ENCODE results near the gene PSEN1. TPM values are rescaled to one million over a fixed set of nuclear protein-coding genes. Genes with fewer than 3 reads are reported as not detected.

PSEN1 gene
- 10 to 100 TPM; 63.4 to 81.8 TPM for total RNA-seq
- polyA plus RNA-seq (ENCODE audit: insufficient read length in 2 of 2), result 10 to 100 TPM; 50.0 to 53.4 TPM
- long read RNA-seq, donor 1, full-length matches to known transcripts, result 10 of 20 reads
- long read RNA-seq, donor 1, partial matches to known transcripts, result 10 of 20 reads
- long read RNA-seq, donor 1, other reads (novel, unspliced or antisense), result 0 of 20 reads
- long read RNA-seq, donor 2, partial matches to known transcripts, result 0 of 2 reads
- long read RNA-seq, donor 2, other reads (novel, unspliced or antisense), result 0 of 2 reads
- long read RNA-seq, donor 3, partial matches to known transcripts, result 0 of 2 reads
- long read RNA-seq, donor 3, other reads (novel, unspliced or antisense), result 0 of 2 reads
- long read RNA-seq, donor 4, full-length matches to known transcripts, result 10 of 22 reads
- long read RNA-seq, donor 4, partial matches to known transcripts, result 12 of 22 reads
- long read RNA-seq, donor 4, other reads (novel, unspliced or antisense), result 0 of 22 reads

DNA sequence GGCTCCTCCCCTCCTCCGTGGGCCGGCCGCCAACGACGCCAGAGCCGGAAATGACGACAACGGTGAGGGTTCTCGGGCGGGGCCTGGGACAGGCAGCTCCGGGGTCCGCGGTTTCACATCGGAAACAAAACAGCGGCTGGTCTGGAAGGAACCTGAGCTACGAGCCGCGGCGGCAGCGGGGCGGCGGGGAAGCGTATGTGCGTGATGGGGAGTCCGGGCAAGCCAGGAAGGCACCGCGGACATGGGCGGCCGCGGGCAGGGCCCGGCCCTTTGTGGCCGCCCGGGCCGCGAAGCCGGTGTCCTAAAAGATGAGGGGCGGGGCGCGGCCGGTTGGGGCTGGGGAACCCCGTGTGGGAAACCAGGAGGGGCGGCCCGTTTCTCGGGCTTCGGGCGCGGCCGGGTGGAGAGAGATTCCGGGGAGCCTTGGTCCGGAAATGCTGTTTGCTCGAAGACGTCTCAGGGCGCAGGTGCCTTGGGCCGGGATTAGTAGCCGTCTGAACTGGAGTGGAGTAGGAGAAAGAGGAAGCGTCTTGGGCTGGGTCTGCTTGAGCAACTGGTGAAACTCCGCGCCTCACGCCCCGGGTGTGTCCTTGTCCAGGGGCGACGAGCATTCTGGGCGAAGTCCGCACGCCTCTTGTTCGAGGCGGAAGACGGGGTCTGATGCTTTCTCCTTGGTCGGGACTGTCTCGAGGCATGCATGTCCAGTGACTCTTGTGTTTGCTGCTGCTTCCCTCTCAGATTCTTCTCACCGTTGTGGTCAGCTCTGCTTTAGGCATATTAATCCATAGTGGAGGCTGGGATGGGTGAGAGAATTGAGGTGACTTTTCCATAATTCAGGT lies at the start of gene PSEN1:
Gene PSEN1, plus strand, starts transcription at position 121 of the 839 bp plus-strand sequence. CDS start 11,513 bp downstream, outside the sequence.
- H3K27ac ChIP-seq (ENCODE audit: low read depth, low read length), result peak within 1 kb of the TSS; percentile 88
- peaks cover 3% of the 10 kb centered on the region for H3K36me3 ChIP-seq (ENCODE audit: control insufficient read depth, insufficient read depth, low read length)
- DNase-seq (ENCODE audit: low read depth in 4 of 6, low spot score in 6 of 6), result peak; percentile 91 to 99 (median 94)
- no peaks in the 10 kb centered on the region for H3K27me3 ChIP-seq (ENCODE audit: control insufficient read depth, insufficient read depth, low read length)
- H3K4me1 ChIP-seq (ENCODE audit: control insufficient read depth, insufficient read depth, low read length), result peaks cover 9% of the 10 kb centered on the region
- peak within 1 kb of the TSS; percentile 75 for H3K4me3 ChIP-seq (ENCODE audit: low read depth, low read length)
- WGBS (ENCODE audit: insufficient coverage), result under 1% methylated on average over 70 of the region's 71 CpGs
- H3K9me3 ChIP-seq (ENCODE audit: control insufficient read depth, insufficient read depth, low read length), result no peaks in the 10 kb centered on the region

DNA sequence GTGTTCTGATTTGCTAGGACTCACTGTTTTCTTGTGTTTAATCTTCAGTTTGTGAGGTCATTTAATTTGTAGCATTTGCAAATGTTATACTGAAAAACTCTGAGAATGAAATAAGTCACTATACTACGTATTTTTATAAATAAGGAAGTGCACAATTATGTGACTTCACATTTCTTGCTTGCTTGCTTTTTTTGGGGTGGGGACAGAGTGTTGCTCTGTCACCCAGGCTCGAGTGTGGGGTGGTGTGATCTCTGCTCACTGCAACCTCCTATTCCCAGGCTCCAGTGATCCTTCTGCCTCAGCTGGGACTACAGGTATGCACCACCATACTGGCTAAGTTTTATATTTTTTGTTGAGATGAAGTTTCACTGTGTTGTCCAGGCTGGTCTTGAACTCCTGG lies 45.3 kb upstream of the PSEN1 start:
- no peaks in the 10 kb centered on the region for H3K27me3 ChIP-seq (ENCODE audit: control insufficient read depth, insufficient read depth, low read length)
- no CpG with 5 or more reads among the region's 2 CpGs for WGBS (ENCODE audit: insufficient coverage)
- peaks cover 48% of the 10 kb centered on the region for H3K36me3 ChIP-seq (ENCODE audit: control insufficient read depth, insufficient read depth, low read length)
- no peak overlapping the region for H3K27ac ChIP-seq (ENCODE audit: low read depth, low read length)
- H3K4me3 ChIP-seq (ENCODE audit: low read depth, low read length), result no peak overlapping the region
- H3K4me1 ChIP-seq (ENCODE audit: control insufficient read depth, insufficient read depth, low read length), result no peaks in the 10 kb centered on the region
- H3K9me3 ChIP-seq (ENCODE audit: control insufficient read depth, insufficient read depth, low read length), result no peaks in the 10 kb centered on the region
- DNase-seq (ENCODE audit: low read depth in 4 of 6, low spot score in 6 of 6), result no peak

DNA sequence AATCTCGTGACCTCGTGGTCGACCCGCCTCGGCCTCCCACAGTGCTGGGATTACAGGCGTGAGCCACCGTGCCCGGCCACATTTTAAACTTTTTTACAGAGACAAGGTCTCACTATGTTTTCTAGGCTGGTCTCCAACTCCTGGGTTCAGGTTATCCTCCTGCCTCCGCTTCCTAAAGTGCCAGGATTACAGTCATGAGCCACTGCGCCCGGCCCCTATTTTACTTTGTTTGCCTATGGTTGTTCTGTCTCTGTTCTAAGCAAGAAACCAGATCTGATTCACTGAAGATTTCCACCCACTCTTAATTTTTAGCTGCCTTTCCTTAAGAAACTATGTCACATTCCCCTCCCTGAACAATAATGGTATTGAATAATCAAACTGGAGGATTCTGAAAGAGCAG lies 38.9 kb upstream of the PSEN1 start:
- DNase-seq (ENCODE audit: low read depth in 4 of 6, low spot score in 6 of 6), result no peak
- Histone ChIP-seq H3K27ac (ENCODE audit: low read depth, low read length) (no peak overlapping the region), H3K9me3 (ENCODE audit: control insufficient read depth, insufficient read depth, low read length) (no peaks in the 10 kb centered on the region), H3K4me1 (ENCODE audit: control insufficient read depth, insufficient read depth, low read length) (no peaks in the 10 kb centered on the region), H3K27me3 (ENCODE audit: control insufficient read depth, insufficient read depth, low read length) (no peaks in the 10 kb centered on the region), H3K36me3 (ENCODE audit: control insufficient read depth, insufficient read depth, low read length) (peaks cover 35% of the 10 kb centered on the region), H3K4me3 (ENCODE audit: low read depth, low read length) (no peak overlapping the region)
- 94% methylated on average over 8 of the region's 11 CpGs for WGBS (ENCODE audit: insufficient coverage)

DNA sequence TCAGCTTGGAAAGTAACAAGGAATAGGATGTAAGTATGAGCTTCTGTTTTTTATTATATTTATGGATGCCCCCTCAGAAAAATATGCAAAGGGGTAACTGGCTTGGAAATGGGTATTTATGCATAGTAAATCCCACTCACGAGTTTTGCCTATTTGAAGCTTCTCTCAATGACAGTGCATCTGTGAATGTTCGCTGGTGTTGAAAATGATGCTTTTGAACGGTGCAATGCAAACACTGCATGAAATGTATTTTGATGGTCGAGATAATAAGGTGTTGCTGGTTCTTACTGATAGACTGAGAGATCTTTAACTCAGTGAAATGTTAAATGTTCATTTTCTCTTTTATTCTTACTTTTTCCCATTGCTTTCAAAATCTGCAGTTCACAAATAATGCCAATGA lies 36.0 kb upstream of the PSEN1 start:
- 100% methylated on average over 1 of the region's 4 CpGs for WGBS (ENCODE audit: insufficient coverage)
- H3K4me1 ChIP-seq (ENCODE audit: control insufficient read depth, insufficient read depth, low read length), result no peaks in the 10 kb centered on the region
- no peak for DNase-seq (ENCODE audit: low read depth in 4 of 6, low spot score in 6 of 6)
- no peaks in the 10 kb centered on the region for H3K27me3 ChIP-seq (ENCODE audit: control insufficient read depth, insufficient read depth, low read length)
- H3K9me3 ChIP-seq (ENCODE audit: control insufficient read depth, insufficient read depth, low read length), result no peaks in the 10 kb centered on the region
- no peak overlapping the region for H3K27ac ChIP-seq (ENCODE audit: low read depth, low read length)
- H3K4me3 ChIP-seq (ENCODE audit: low read depth, low read length), result no peak overlapping the region
- H3K36me3 ChIP-seq (ENCODE audit: control insufficient read depth, insufficient read depth, low read length), result peaks cover 44% of the 10 kb centered on the region

DNA sequence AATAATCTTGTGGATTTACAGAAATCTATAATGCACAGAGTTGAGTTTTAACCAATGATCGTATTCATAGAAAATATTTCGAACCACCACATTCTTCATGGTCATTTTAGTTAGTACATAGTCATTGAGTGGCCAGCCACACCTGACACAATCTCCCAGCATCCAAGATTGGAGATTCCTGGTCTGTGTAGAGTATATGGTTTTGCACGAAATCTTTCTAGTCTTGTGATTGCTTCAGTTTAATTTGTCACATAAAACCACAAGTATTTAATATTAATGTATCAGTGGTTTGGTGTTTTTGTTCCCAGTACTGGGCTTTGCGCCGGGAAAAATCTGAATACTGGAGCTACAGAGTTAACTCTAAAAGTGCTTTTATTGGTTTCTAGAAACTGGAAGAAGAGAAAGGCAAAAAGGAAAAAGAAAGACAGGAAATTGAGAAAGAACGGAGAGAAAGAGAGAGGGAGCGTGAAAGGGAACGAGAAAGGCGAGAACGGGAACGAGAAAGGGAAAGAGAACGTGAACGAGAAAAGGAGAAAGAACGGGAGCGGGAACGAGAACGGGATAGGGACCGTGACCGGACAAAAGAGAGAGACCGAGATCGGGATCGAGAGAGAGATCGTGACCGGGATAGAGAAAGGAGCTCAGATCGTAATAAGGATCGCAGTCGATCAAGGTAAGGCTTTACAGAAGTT lies 33.4 kb upstream of the PSEN1 start:
- Histone ChIP-seq H3K27ac (ENCODE audit: low read depth, low read length) (no peak overlapping the region), H3K27me3 (ENCODE audit: control insufficient read depth, insufficient read depth, low read length) (no peaks in the 10 kb centered on the region), H3K36me3 (ENCODE audit: control insufficient read depth, insufficient read depth, low read length) (peaks cover 42% of the 10 kb centered on the region), H3K4me3 (ENCODE audit: low read depth, low read length) (no peak overlapping the region), H3K4me1 (ENCODE audit: control insufficient read depth, insufficient read depth, low read length) (no peaks in the 10 kb centered on the region), H3K9me3 (ENCODE audit: control insufficient read depth, insufficient read depth, low read length) (no peaks in the 10 kb centered on the region)
- WGBS (ENCODE audit: insufficient coverage), result 98% methylated on average over 24 of the region's 27 CpGs
- no peak for DNase-seq (ENCODE audit: low read depth in 4 of 6, low spot score in 6 of 6)

DNA sequence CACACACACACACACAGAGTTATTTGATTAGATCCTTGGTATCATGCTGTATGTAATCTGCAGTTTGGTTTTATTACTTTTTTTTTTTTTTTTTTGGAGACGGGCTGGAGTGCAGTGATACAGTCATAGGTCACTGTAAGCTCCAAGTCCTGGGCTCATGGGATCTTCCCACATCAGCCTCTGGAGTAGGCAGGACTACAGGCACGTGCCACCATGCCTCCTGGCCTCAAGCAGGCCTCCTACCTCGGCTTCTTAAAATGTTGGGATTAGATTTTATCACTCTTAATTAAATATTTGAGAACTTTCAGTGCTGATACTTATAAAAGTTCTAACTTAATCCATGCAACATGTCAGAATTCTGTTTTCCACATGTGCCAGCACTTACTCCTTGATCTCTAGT lies 31.3 kb upstream of the PSEN1 start:
- Histone ChIP-seq H3K4me1 (ENCODE audit: control insufficient read depth, insufficient read depth, low read length) (no peaks in the 10 kb centered on the region), H3K27me3 (ENCODE audit: control insufficient read depth, insufficient read depth, low read length) (no peaks in the 10 kb centered on the region), H3K4me3 (ENCODE audit: low read depth, low read length) (no peak overlapping the region), H3K36me3 (ENCODE audit: control insufficient read depth, insufficient read depth, low read length) (peaks cover 44% of the 10 kb centered on the region), H3K27ac (ENCODE audit: low read depth, low read length) (no peak overlapping the region), H3K9me3 (ENCODE audit: control insufficient read depth, insufficient read depth, low read length) (no peaks in the 10 kb centered on the region)
- no CpG with 5 or more reads among the region's 3 CpGs for WGBS (ENCODE audit: insufficient coverage)
- no peak for DNase-seq (ENCODE audit: low read depth in 4 of 6, low spot score in 6 of 6)

DNA sequence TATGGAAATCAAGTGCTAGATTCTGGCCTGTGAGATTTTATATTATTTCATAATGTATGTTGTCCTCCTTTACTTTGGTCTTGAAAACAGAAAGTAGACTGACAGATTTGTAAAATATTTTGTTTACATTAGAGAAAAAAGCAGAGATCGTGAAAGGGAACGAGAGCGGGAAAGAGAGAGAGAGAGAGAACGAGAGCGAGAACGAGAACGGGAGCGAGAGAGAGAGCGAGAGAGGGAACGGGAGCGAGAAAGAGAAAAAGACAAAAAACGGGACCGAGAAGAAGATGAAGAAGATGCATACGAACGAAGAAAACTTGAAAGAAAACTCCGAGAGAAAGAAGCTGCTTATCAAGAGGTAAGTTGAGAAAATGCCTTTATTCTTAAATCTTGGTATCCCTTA lies 30.6 kb upstream of the PSEN1 start:
- no peak for DNase-seq (ENCODE audit: low read depth in 4 of 6, low spot score in 6 of 6)
- Histone ChIP-seq H3K27me3 (ENCODE audit: control insufficient read depth, insufficient read depth, low read length) (no peaks in the 10 kb centered on the region), H3K4me1 (ENCODE audit: control insufficient read depth, insufficient read depth, low read length) (no peaks in the 10 kb centered on the region), H3K9me3 (ENCODE audit: control insufficient read depth, insufficient read depth, low read length) (no peaks in the 10 kb centered on the region), H3K36me3 (ENCODE audit: control insufficient read depth, insufficient read depth, low read length) (peaks cover 51% of the 10 kb centered on the region), H3K27ac (ENCODE audit: low read depth, low read length) (no peak overlapping the region), H3K4me3 (ENCODE audit: low read depth, low read length) (no peak overlapping the region)
- WGBS (ENCODE audit: insufficient coverage), result 94% methylated on average over 11 of the region's 16 CpGs

DNA sequence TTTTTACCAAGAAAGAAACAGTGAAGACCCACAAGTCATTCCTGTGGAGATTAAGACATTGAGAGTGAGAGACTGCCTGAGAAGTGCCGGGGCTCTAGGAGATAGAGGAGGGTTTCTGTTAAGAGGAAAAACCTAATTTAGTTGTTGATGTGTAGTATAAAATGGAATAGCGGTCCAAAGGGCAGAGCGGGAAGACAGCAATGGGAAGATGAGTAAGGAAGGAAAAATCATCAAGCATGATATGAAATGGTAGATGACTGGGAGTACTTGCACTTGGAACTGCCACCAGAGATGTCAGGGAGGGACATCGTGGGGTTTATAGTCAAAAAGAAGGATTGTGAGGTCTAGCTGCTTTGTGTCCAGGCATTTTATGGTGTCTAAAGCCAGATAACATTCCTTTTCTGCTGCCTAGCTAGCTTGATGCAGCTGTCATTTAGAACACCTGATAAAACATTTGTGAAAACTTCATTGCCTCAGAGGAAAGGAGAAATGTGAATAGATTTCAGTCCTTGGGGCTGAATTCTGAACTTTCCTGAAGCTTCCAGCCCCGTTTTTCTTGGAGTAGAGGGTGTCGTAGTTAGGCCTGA lies 20.1 kb upstream of the PSEN1 start:
- Histone ChIP-seq H3K4me3 (ENCODE audit: low read depth, low read length) (no peak overlapping the region), H3K27me3 (ENCODE audit: control insufficient read depth, insufficient read depth, low read length) (no peaks in the 10 kb centered on the region), H3K9me3 (ENCODE audit: control insufficient read depth, insufficient read depth, low read length) (no peaks in the 10 kb centered on the region), H3K4me1 (ENCODE audit: control insufficient read depth, insufficient read depth, low read length) (no peaks in the 10 kb centered on the region), H3K27ac (ENCODE audit: low read depth, low read length) (no peak overlapping the region), H3K36me3 (ENCODE audit: control insufficient read depth, insufficient read depth, low read length) (peaks cover 39% of the 10 kb centered on the region)
- 98% methylated on average over 5 of the region's 6 CpGs for WGBS (ENCODE audit: insufficient coverage)
- DNase-seq (ENCODE audit: low read depth in 4 of 6, low spot score in 6 of 6), result no peak
